Nephron (organoid): ENCODE data around the gene ALKBH5.

Source experiments
- H3K27ac Mint-ChIP-seq, 3 experiments: 2 replicates each; pipeline ENCODE4 v1.8.0; 2020; ENCODE audit warnings: mixed read lengths in 3 of 3, mild to moderate bottlenecking in 2 of 3, moderate library complexity in 1 of 3
- H3K27me3 Mint-ChIP-seq: 2 replicates; pipeline ENCODE4 v1.8.0; 2021; ENCODE audit warnings: low read depth, mild to moderate bottlenecking, moderate library complexity, mixed read lengths
- H3K36me3 Mint-ChIP-seq: 2 replicates; pipeline ENCODE4 v1.8.0; 2020; ENCODE audit warnings: low read depth, mixed read lengths
- H3K4me1 Mint-ChIP-seq: 2 replicates; pipeline ENCODE4 v1.8.0; 2020; ENCODE audit warnings: mixed read lengths
- H3K4me3 Mint-ChIP-seq, 3 experiments: 2 replicates each; pipeline ENCODE4 v1.8.0; 2020; ENCODE audit warnings: mild to moderate bottlenecking in 3 of 3, mixed read lengths in 3 of 3, moderate library complexity in 2 of 3
- H3K9me3 Mint-ChIP-seq: 2 replicates; pipeline ENCODE4 v1.8.0; 2020; ENCODE audit warnings: mixed read lengths
- CTCF ChIP-seq, 3 experiments: fragments of 200-600 bp; sonication (generic); IDR thresholded peaks; one replicate each; pipeline ENCODE4 v1.5.0; 2021; ENCODE audit warnings: antibody characterized with exemption in 3 of 3; ENCODE audit not compliant: unreplicated experiment in 3 of 3

ALKBH5 gene

GRCh38 chr17:18144261-18144660, 39.4 kb upstream of the ALKBH5 start:
- H3K27me3 Mint-ChIP-seq = peaks cover 12% of the 10 kb centered on the region
- no peaks in the 10 kb centered on the region for H3K36me3 Mint-ChIP-seq
- no peak for TF ChIP-seq CTCF (IDR thresholded peaks at IDR 0.05; ENCODE audit: unreplicated experiment in 3 of 3)

GRCh38 chr17:18144855-18145254, 38.8 kb upstream of the ALKBH5 start:
- no peaks in the 10 kb centered on the region for H3K9me3 Mint-ChIP-seq
- H3K4me1 Mint-ChIP-seq = peaks cover 6% of the 10 kb centered on the region
- H3K27me3 Mint-ChIP-seq = peaks cover 12% of the 10 kb centered on the region
- no peak for TF ChIP-seq CTCF (IDR thresholded peaks at IDR 0.05; ENCODE audit: unreplicated experiment in 3 of 3)
- H3K4me3 Mint-ChIP-seq = no peak overlapping the region
- no peak overlapping the region for H3K27ac Mint-ChIP-seq
- no peaks in the 10 kb centered on the region for H3K36me3 Mint-ChIP-seq

More at GRCh38 chr17:18144261-18144660, 39.4 kb upstream of the ALKBH5 start:
- no peak overlapping the region for H3K27ac Mint-ChIP-seq
- peaks cover 6% of the 10 kb centered on the region for H3K4me1 Mint-ChIP-seq
- no peak overlapping the region for H3K4me3 Mint-ChIP-seq
- no peaks in the 10 kb centered on the region for H3K9me3 Mint-ChIP-seq

- H3K4me1 Mint-ChIP-seq = peaks cover 6% of the 10 kb centered on the region
- H3K9me3 Mint-ChIP-seq = no peaks in the 10 kb centered on the region
- TF ChIP-seq CTCF (IDR thresholded peaks at IDR 0.05; ENCODE audit: unreplicated experiment in 3 of 3) = no peak
- H3K36me3 Mint-ChIP-seq = no peaks in the 10 kb centered on the region
- H3K27ac Mint-ChIP-seq = peak overlapping the region in 1 of 3 experiments; percentile 28
- no peak overlapping the region for H3K4me3 Mint-ChIP-seq
- H3K27me3 Mint-ChIP-seq = peaks cover 10% of the 10 kb centered on the region
Observed at GRCh38 chr17:18145811-18146210, 37.8 kb upstream of the ALKBH5 start.

- Mint-ChIP-seq H3K27ac (peak overlapping the region in 1 of 3 experiments; percentile 28), H3K36me3 (no peaks in the 10 kb centered on the region), H3K4me3 (no peak overlapping the region), H3K27me3 (peaks cover 10% of the 10 kb centered on the region), H3K4me1 (peaks cover 3% of the 10 kb centered on the region), H3K9me3 (no peaks in the 10 kb centered on the region)
- TF ChIP-seq CTCF (IDR thresholded peaks at IDR 0.05; ENCODE audit: unreplicated experiment in 3 of 3) = no peak
Observed at GRCh38 chr17:18146259-18146658, 37.4 kb upstream of the ALKBH5 start.

- Mint-ChIP-seq H3K4me3 (no peak overlapping the region), H3K9me3 (no peaks in the 10 kb centered on the region), H3K4me1 (peaks cover 4% of the 10 kb centered on the region), H3K36me3 (no peaks in the 10 kb centered on the region), H3K27ac (no peak overlapping the region), H3K27me3 (peaks cover 10% of the 10 kb centered on the region)
- TF ChIP-seq CTCF (IDR thresholded peaks at IDR 0.05; ENCODE audit: unreplicated experiment in 3 of 3) = no peak
Observed at GRCh38 chr17:18146980-18147379, 36.6 kb upstream of the ALKBH5 start.

- H3K4me3 Mint-ChIP-seq = no peak overlapping the region
- H3K9me3 Mint-ChIP-seq = no peaks in the 10 kb centered on the region
- no peak overlapping the region for H3K27ac Mint-ChIP-seq
- H3K4me1 Mint-ChIP-seq = peaks cover 7% of the 10 kb centered on the region
- no peak for TF ChIP-seq CTCF (IDR thresholded peaks at IDR 0.05; ENCODE audit: unreplicated experiment in 3 of 3)
- H3K36me3 Mint-ChIP-seq = no peaks in the 10 kb centered on the region
- peaks cover 13% of the 10 kb centered on the region for H3K27me3 Mint-ChIP-seq
Observed at GRCh38 chr17:18148586-18148985, 35.0 kb upstream of the ALKBH5 start.
